ENCODE results near the gene MDP1.

MDP1 gene

DNA sequence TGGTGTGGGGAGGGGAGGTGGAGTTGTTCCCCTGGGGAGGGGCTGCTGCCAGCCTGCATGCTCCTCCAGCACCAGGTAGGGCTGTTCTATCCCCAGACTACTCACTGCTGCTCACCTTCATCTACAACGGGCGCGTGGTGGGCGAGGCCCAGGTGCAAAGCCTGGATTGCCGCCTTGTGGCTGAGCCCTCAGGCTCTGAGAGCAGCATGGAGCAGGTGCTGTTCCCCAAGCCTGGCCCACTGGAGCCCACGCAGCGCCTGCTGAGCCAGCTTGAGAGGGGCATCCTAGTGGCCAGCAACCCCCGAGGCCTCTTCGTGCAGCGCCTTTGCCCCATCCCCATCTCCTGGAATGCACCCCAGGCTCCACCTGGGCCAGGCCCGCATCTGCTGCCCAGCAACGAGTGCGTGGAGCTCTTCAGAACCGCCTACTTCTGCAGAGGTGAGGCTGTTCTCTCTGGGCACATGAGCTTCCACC, 51.3 kb downstream of the MDP1 start:
- FAIRE-seq, result no peak
- no peak for DNase-seq (ENCODE audit: extremely low spot score, insufficient read length, low read depth)
